RPMI8226 (cell line): ENCODE data around the gene F11.
"Not testable (repeated sequence)": the region's sequence is repeated elsewhere in the genome, so short reads cannot be mapped to it uniquely, and the experiment has no call there.

Experiments used
- DNase-seq: peaks from one replicate; pipeline ENCODE4 v3.0.0-alpha.2; 2015

The F11 gene

GRCh38 chr4:186265683-186266652, at the start of gene F11:
TSS of gene F11 (plus strand) at chr4:186266189. CDS start at chr4:186267137, 948 bp downstream.
- DNase-seq: no peak

GRCh38 chr4:186216465-186217024, 49.4 kb upstream of the F11 start:
- no peak for DNase-seq

GRCh38 chr4:186217733-186218293, 48.2 kb upstream of the F11 start:
- DNase-seq: no peak

GRCh38 chr4:186221624-186222023, 44.4 kb upstream of the F11 start:
- DNase-seq: no peak

- no peak for DNase-seq
These were observed 40.1 kb upstream of the F11 start for GRCh38 chr4:186225848-186226247.

GRCh38 chr4:186226521-186227189, 39.3 kb upstream of the F11 start:
- DNase-seq: no peak

GRCh38 chr4:186227221-186227620, 38.8 kb upstream of the F11 start, which contains the start of gene KLKB1:
TSS of gene KLKB1 (plus strand) at chr4:186227507. CDS start at chr4:186228196, 689 bp downstream.
- peak; percentile 13 for DNase-seq

GRCh38 chr4:186227744-186228513, 38.1 kb upstream of the F11 start:
- no peak for DNase-seq

GRCh38 chr4:186228514-186228894, 37.5 kb upstream of the F11 start:
- no peak for DNase-seq

GRCh38 chr4:186234367-186234766, 31.6 kb upstream of the F11 start:
- DNase-seq: no peak

- DNase-seq: no peak
These were observed 29.9 kb upstream of the F11 start for GRCh38 chr4:186236126-186236525.

- no peak for DNase-seq
These were observed 25.5 kb upstream of the F11 start for GRCh38 chr4:186240452-186240847.

GRCh38 chr4:186240848-186241491, 25.0 kb upstream of the F11 start:
- DNase-seq: no peak

GRCh38 chr4:186241616-186242015, 24.4 kb upstream of the F11 start:
- no peak for DNase-seq

GRCh38 chr4:186242031-186242430, 24.0 kb upstream of the F11 start:
- DNase-seq: not testable (repeated sequence)

- no peak for DNase-seq
These were observed 22.7 kb upstream of the F11 start for GRCh38 chr4:186243331-186243730.

GRCh38 chr4:186244835-186245234, 21.2 kb upstream of the F11 start:
- DNase-seq: no peak

- not testable (repeated sequence) for DNase-seq
These were observed 18.8 kb upstream of the F11 start for GRCh38 chr4:186247062-186247752.

GRCh38 chr4:186248643-186249042, 17.3 kb upstream of the F11 start:
- no peak for DNase-seq

- DNase-seq: no peak
These were observed 15.9 kb upstream of the F11 start for GRCh38 chr4:186249785-186250754.
